NCI-H526 treated with DMSO at 0.1 percent for 48 hours (cell line): ENCODE data around the gene TMEM125.

Source experiments
- DNase-seq: peaks from one replicate; lab custom pipeline; 2025; lab: John Stamatoyannopoulos, UW

The TMEM125 gene

GRCh38 chr1:43274804-43275180 lies 5.0 kb downstream of the TMEM125 start:
- no peak for DNase-seq

GRCh38 chr1:43275826-43276620 lies 6.2 kb downstream of the TMEM125 start:
- DNase-seq: no peak

- DNase-seq: no peak
Measured at GRCh38 chr1:43276673-43277072, 6.9 kb downstream of the TMEM125 start.

GRCh38 chr1:43277116-43277876 lies 7.5 kb downstream of the TMEM125 start:
- no peak for DNase-seq

- no peak for DNase-seq
Measured at GRCh38 chr1:43279161-43279560, 9.4 kb downstream of the TMEM125 start.

GRCh38 chr1:43279666-43280065 lies 9.9 kb downstream of the TMEM125 start:
- no peak for DNase-seq

- DNase-seq: no peak
Measured at GRCh38 chr1:43280692-43281091, 10.9 kb downstream of the TMEM125 start.

GRCh38 chr1:43282220-43283195 lies 12.7 kb downstream of the TMEM125 start:
- DNase-seq: no peak

- DNase-seq: peak; percentile 22
Measured at GRCh38 chr1:43284065-43284464, 14.3 kb downstream of the TMEM125 start.

- no peak for DNase-seq
Measured at GRCh38 chr1:43284546-43285110, 14.8 kb downstream of the TMEM125 start.

- peak; percentile 96 for DNase-seq
Measured at GRCh38 chr1:43285269-43285990, 15.6 kb downstream of the TMEM125 start, which contains the start of gene C1orf210. TSS of gene C1orf210 (minus strand) at chr1:43285581. CDS start at chr1:43283270, 2,311 bp downstream.

- peak; percentile 65 for DNase-seq
Measured at GRCh38 chr1:43286115-43286514, 16.3 kb downstream of the TMEM125 start.

- no peak for DNase-seq
Measured at GRCh38 chr1:43286533-43286932, 16.8 kb downstream of the TMEM125 start.

GRCh38 chr1:43288058-43288784 lies 18.4 kb downstream of the TMEM125 start:
- DNase-seq: no peak

- DNase-seq: no peak
Measured at GRCh38 chr1:43288785-43289706, 19.3 kb downstream of the TMEM125 start.

GRCh38 chr1:43292216-43292615 lies 22.4 kb downstream of the TMEM125 start:
- DNase-seq: no peak

GRCh38 chr1:43292679-43293078 lies 22.9 kb downstream of the TMEM125 start:
- no peak for DNase-seq

GRCh38 chr1:43293176-43293575 lies 23.4 kb downstream of the TMEM125 start:
- DNase-seq: no peak
